HG02571 (cell line): ENCODE measurements around the gene FAM219A.
"Not testable (repeated sequence)": the region's sequence is repeated elsewhere in the genome, so short reads cannot be mapped to it uniquely, and the experiment has no call there.

Source experiments
- ATAC-seq: cut with Tn5 transposase; IDR thresholded peaks from one replicate; pipeline ENCODE4 v1.9.1; 2021; ENCODE audit warnings: mild to moderate bottlenecking, moderate library complexity; ENCODE audit not compliant: unreplicated experiment

FAM219A gene

GRCh38 chr9:34363619-34364351, 94.6 kb downstream of the FAM219A start:
- ATAC-seq: no peak

DNA sequence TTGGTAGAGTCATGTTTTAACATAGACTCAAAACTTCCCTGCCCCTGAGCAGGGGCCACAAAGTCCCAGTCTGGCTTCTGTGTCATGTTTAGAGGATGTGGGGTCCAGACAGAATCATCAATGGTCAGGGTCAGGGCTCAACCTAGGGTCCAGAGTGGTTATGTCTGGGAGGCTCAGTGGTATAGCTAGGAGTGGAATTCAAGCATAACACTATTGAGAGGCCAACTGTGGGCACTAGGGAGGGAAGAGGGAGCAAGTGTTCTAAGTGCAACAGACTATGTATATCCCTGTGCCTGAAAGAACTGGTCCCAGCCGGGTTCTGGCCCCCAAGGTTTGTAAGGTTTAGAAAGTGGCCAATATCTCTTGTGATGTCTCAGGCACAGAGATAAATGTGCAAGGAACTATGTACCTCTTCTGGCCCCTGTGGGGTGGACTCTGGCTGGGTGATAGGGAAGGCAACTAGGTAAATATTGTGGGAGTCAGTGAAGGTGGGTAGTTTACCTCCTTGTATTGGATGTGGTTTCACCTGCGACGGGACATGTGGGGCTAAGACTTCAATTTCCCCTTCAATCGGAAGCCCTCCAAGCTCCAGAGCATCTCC, 95.7 kb downstream of the FAM219A start:
- ATAC-seq: no peak

DNA sequence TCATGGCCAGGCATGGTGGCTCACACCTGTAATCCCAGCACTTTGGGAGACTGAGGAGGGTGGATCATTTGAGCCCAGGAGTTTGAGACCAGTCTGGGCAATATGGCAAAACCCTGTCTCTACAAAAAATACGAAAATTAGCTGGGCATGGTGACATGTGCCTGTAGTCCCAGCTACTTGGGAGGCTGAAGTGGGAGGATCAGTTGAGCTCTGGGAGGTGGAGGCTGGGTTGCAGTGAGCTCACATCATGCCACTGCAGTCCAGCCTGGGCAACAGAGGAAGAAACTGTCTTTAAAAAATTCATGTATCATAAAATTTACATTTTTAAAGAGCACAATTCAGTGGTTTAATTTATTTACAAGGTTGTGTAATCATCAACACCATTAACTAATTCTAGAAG, 105.4 kb downstream of the FAM219A start:
- ATAC-seq: not testable (repeated sequence)

GRCh38 chr9:34352122-34352652, 106.2 kb downstream of the FAM219A start:
- ATAC-seq: not testable (repeated sequence)

GRCh38 chr9:34349324-34349723, 109.0 kb downstream of the FAM219A start:
- ATAC-seq: no peak
